RPMI7951 (cell line): Measurements from ENCODE around the gene PLAAT4. TPM values are rescaled to one million over a fixed set of nuclear protein-coding genes. Genes with fewer than 3 reads are reported as not detected.

Source experiments
- DNase-seq: peaks from one replicate; pipeline ENCODE4 v3.0.0-alpha.2; 2012; ENCODE audit warnings: low read depth
- total RNA-seq: library from RNA; depleted of rRNA; stranded (reverse); fragments of >200 nt; shearing (Covaris generic); gene quantifications from 2 replicates; pipeline ENCODE4 v1.2.3, GENCODE V29; 2014; rRNA removed

PLAAT4 gene, protein sequence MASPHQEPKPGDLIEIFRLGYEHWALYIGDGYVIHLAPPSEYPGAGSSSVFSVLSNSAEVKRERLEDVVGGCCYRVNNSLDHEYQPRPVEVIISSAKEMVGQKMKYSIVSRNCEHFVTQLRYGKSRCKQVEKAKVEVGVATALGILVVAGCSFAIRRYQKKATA
- 22.1 and 36.3 TPM in 2 replicates for total RNA-seq

GRCh38 chr11:63536669-63537292, at the start of gene PLAAT4:
Gene PLAAT4 (plus strand): TSS chr11:63536808. CDS start chr11:63536869, 61 bp downstream.
- peak; percentile 72 for DNase-seq

GRCh38 chr11:63488789-63489188, 47.8 kb upstream of the PLAAT4 start:
- no peak for DNase-seq

DNA sequence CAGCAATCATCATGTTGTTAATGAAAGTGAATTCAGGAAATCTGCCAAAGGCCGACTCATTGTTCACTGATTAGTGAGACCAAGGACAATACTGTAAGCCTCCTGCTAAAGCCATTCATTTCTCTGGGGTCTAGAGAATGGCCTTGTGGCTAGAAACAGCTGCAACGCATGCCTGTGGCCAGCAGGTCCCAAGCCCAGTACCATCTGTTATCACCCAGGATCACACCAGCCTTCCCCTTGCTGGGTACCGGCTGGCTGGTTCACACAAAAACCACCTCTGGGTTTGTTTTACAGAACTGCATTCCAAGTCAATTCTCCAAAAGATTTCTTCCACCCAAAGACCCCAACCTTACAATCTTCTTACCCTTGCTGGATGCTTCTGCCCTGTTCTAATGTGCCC, 46.7 kb upstream of the PLAAT4 start:
- DNase-seq, result peak; percentile 72

- DNase-seq, result peak; percentile 10
These were observed 45.9 kb upstream of the PLAAT4 start, which contains the start of gene PLAAT5 for GRCh38 chr11:63490551-63491239. Gene PLAAT5 (minus strand): TSS chr11:63491167. CDS start chr11:63491034, 133 bp downstream.

- DNase-seq, result no peak
These were observed 45.4 kb upstream of the PLAAT4 start for GRCh38 chr11:63491240-63491587.

- no peak for DNase-seq
These were observed 44.8 kb upstream of the PLAAT4 start for GRCh38 chr11:63491636-63492372.

GRCh38 chr11:63492441-63492840, 44.2 kb upstream of the PLAAT4 start:
- DNase-seq, result no peak

DNA sequence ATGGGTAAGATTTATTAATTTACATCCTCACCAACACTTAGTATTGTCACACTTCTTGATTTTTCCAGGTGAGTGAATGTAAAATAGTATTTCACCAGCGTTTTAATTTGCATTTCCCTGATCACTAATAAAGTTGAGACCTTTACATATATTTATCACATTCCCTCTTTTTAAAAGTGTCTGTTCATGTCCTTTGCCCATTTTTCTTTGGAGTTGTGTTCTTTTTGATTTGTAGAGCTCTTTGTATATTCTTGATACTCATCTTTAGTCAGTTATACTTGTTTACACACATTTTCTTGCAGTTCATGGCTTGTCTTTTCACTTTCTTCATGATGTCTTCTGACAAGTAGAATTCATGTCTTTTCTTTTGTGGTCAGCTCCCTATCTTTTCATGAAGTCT, 43.5 kb upstream of the PLAAT4 start:
- DNase-seq, result no peak

GRCh38 chr11:63494975-63495374, 41.6 kb upstream of the PLAAT4 start:
- no peak for DNase-seq

DNA sequence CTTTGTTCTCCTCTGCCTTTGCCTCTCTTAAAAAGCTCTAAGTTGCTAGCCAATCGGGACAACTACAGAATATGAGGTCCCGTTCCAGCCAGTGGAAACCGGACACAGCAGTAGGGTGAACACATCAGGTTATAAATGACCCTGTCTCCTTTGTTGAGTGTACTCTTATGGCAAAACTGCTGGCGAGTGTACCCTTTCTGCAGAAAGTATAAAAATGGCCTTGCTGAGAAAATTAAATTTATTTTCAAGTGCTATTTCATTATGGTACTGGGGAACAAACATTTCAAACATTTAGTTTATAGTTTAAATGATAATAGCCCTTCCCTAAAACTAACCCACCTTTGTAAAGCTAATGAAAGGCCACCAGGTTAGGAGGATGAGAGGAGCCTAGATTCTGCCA, 36.7 kb upstream of the PLAAT4 start:
- DNase-seq, result no peak

- DNase-seq, result no peak
These were observed 35.4 kb upstream of the PLAAT4 start for GRCh38 chr11:63501236-63501635.

- DNase-seq, result no peak
These were observed 34.3 kb upstream of the PLAAT4 start for GRCh38 chr11:63502252-63502820.

GRCh38 chr11:63503492-63503891, 33.1 kb upstream of the PLAAT4 start:
- no peak for DNase-seq

DNA sequence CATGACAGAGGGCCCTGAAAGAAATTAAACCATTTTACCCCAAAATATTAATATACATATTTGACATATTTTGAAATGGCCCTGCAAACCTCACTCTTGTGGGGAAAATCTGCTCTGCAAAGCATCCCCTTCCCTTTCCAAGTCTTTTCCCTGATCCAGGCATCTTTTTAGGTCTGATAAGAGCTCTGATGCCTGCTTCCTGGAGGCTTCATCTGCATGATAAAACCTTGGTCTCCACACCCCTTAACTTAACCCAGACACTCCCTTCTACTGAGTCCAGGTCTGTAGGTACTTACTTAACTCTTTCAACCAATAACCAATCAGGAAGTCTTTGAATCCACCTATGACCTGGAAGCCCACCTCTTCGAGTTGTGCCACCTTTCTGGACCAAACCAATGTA, 32.6 kb upstream of the PLAAT4 start:
- DNase-seq, result no peak

DNA sequence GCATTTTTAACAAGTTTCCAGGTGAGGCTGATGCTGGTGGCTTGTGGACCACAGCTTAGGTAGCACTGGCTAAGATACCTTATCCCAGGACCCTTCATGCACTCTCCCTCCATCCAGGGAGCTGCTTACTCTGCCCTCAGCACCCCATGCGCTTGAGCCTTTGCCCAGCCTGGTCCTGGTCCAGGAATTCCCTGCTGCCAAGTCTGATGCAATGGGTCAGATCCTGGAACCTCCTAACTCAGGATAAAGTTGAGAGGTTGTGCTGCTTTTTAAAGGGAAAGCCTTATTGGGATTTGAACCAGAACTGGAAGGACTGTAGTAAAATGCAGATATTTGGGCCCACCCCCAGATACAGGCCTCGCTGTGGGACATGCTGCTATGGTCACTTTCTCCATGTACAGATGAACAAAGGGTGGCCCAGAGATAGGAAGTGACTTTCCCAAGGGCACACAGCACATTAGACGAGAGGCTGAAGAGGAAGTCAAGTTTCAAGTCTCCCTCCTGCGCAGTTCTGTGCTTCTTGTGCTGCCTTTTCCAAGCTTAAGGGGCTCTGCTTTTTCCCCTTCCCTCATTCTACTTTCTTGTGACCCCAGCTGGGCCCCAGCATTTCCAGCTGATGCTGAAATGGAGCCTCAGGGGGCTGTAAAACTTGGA, 31.5 kb upstream of the PLAAT4 start:
- no peak for DNase-seq

- DNase-seq, result peak; percentile 14
These were observed 30.6 kb upstream of the PLAAT4 start, which contains the start of gene LGALS12 for GRCh38 chr11:63505857-63506528. Gene LGALS12 (plus strand): TSS chr11:63506084. CDS start chr11:63506459, 375 bp downstream.

GRCh38 chr11:63506876-63507275, 29.7 kb upstream of the PLAAT4 start:
- no peak for DNase-seq

DNA sequence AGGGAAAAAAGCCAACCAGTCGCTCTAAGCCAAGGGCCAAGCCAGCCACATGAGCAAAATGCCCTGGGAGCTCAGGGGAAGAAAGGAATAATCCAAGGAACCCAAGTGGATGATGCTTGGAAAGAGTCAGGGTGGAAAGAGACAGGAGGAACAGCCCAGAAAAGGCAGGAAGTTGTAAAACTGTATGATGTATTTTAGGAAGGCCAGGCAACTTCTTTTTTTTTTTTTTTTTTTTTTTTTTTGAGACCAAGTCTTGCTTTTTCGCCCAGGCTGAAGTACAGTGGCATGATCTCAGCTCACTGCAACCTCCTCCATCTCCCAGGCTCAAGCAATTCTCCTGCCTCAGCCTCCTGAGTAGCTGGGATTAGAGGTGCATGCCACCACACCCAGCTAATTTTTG, 29.1 kb upstream of the PLAAT4 start:
- no peak for DNase-seq

- DNase-seq, result peak; percentile 41
These were observed 28.6 kb upstream of the PLAAT4 start for GRCh38 chr11:63508009-63508408.

DNA sequence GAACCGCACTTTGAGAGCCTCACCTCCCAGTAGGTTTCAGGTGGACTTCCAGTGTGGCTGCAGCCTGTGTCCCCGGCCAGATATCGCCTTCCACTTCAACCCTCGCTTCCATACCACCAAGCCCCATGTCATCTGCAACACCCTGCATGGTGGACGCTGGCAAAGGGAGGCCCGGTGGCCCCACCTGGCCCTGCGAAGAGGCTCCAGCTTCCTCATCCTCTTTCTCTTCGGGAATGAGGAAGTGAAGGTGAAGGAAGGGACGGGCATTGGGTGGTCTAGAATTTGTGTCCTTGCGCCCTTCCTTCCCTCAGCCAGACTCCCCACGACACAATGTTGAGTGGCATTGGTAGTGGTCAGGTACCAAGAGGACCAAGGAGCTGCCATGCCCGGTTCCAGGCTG, 27.9 kb upstream of the PLAAT4 start:
- no peak for DNase-seq
